GM19463 (cell line): Measurements from ENCODE around the gene ETV2.

Experiments
- ATAC-seq: cut with Tn5 transposase; IDR thresholded peaks from one replicate; pipeline ENCODE4 v1.9.1; 2021; ENCODE audit warnings: mild to moderate bottlenecking, moderate library complexity; ENCODE audit not compliant: unreplicated experiment

The ETV2 gene

GRCh38 chr19:35623327-35624010 is 18.1 kb upstream of the ETV2 start:
- ATAC-seq: no peak

GRCh38 chr19:35628264-35628564 is 13.3 kb upstream of the ETV2 start:
- ATAC-seq: no peak

GRCh38 chr19:35628565-35629331 is 12.8 kb upstream of the ETV2 start, which contains the start of gene RBM42:
TSS of gene RBM42 (plus strand) at chr19:35629036. CDS start at chr19:35629154, 118 bp downstream.
- ATAC-seq: peak; percentile 98

GRCh38 chr19:35629332-35629633 is 12.3 kb upstream of the ETV2 start:
- no peak for ATAC-seq

GRCh38 chr19:35633727-35634440 is 7.7 kb upstream of the ETV2 start:
- ATAC-seq: no peak

GRCh38 chr19:35636651-35637050 is 4.9 kb upstream of the ETV2 start:
- ATAC-seq: no peak

- ATAC-seq: no peak
Observed at GRCh38 chr19:35637165-35637564, 4.4 kb upstream of the ETV2 start.

GRCh38 chr19:35639321-35639639 is 2.3 kb upstream of the ETV2 start:
- no peak for ATAC-seq

- no peak for ATAC-seq
Observed at GRCh38 chr19:35639863-35640262, 1.7 kb upstream of the ETV2 start.

GRCh38 chr19:35642312-35642711 is 767 bp downstream of the ETV2 start:
- no peak for ATAC-seq

GRCh38 chr19:35642798-35643254 is 1.3 kb downstream of the ETV2 start:
- ATAC-seq: no peak

- ATAC-seq: peak; percentile 34
Observed at GRCh38 chr19:35643255-35644205, 2.0 kb downstream of the ETV2 start.

- peak; percentile 63 for ATAC-seq
Observed at GRCh38 chr19:35644206-35644986, 2.9 kb downstream of the ETV2 start.

- ATAC-seq: no peak
Observed at GRCh38 chr19:35644987-35645679, 3.6 kb downstream of the ETV2 start.

GRCh38 chr19:35645680-35646511 is 4.4 kb downstream of the ETV2 start:
- no peak for ATAC-seq

- ATAC-seq: peak; percentile 64
Observed at GRCh38 chr19:35648017-35648961, 6.7 kb downstream of the ETV2 start, which contains the start of gene COX6B1. TSS of gene COX6B1 (plus strand) at chr19:35648323. CDS start at chr19:35651244, 2,921 bp downstream.

GRCh38 chr19:35650581-35650980 is 9.0 kb downstream of the ETV2 start:
- ATAC-seq: no peak
